ENCODE results near the gene MGLL.

Gene MGLL

GRCh38 chr3:127647166-127647844, 175.0 kb downstream of the MGLL start:
- Histone ChIP-seq H3K27me3 (ENCODE audit: insufficient read depth, low read length) (no peaks in the 10 kb centered on the region), H2AFZ (ENCODE audit: low read length) (no peak overlapping the region), H3K4me3 (ENCODE audit: low read depth, low read length, poor library complexity, severe bottlenecking) (no peak overlapping the region), H3K9ac (ENCODE audit: low read length) (no peak overlapping the region), H3K9me2 (ENCODE audit: low read depth, low read length) (no peaks in the 10 kb centered on the region), H4K20me1 (ENCODE audit: insufficient read depth, low read length) (no peaks in the 10 kb centered on the region), H3F3A (ENCODE audit: insufficient read depth, low read length) (no peaks in the 10 kb centered on the region), H3K4me1 (ENCODE audit: insufficient read depth, low read length, severe bottlenecking) (no peaks in the 10 kb centered on the region), H3K36me3 (ENCODE audit: insufficient read depth, low read length) (peaks cover 9% of the 10 kb centered on the region), H3K79me2 (ENCODE audit: insufficient read depth, low read length) (no peaks in the 10 kb centered on the region), H3K9me3 (ENCODE audit: low read length) (no peaks in the 10 kb centered on the region), H3K4me2 (ENCODE audit: low read length) (no peak overlapping the region), H3K27ac (ENCODE audit: low read depth, low read length, poor library complexity, severe bottlenecking) (no peak overlapping the region)
- TF ChIP-seq, protein P1, sequence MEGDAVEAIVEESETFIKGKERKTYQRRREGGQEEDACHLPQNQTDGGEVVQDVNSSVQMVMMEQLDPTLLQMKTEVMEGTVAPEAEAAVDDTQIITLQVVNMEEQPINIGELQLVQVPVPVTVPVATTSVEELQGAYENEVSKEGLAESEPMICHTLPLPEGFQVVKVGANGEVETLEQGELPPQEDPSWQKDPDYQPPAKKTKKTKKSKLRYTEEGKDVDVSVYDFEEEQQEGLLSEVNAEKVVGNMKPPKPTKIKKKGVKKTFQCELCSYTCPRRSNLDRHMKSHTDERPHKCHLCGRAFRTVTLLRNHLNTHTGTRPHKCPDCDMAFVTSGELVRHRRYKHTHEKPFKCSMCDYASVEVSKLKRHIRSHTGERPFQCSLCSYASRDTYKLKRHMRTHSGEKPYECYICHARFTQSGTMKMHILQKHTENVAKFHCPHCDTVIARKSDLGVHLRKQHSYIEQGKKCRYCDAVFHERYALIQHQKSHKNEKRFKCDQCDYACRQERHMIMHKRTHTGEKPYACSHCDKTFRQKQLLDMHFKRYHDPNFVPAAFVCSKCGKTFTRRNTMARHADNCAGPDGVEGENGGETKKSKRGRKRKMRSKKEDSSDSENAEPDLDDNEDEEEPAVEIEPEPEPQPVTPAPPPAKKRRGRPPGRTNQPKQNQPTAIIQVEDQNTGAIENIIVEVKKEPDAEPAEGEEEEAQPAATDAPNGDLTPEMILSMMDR (IDR thresholded peaks at IDR 0.05; ENCODE audit: low read length), result no peak
- no peak for TF ChIP-seq EZH2 (IDR thresholded peaks at IDR 0.05; ENCODE audit: borderline replicate concordance, low read length)

DNA sequence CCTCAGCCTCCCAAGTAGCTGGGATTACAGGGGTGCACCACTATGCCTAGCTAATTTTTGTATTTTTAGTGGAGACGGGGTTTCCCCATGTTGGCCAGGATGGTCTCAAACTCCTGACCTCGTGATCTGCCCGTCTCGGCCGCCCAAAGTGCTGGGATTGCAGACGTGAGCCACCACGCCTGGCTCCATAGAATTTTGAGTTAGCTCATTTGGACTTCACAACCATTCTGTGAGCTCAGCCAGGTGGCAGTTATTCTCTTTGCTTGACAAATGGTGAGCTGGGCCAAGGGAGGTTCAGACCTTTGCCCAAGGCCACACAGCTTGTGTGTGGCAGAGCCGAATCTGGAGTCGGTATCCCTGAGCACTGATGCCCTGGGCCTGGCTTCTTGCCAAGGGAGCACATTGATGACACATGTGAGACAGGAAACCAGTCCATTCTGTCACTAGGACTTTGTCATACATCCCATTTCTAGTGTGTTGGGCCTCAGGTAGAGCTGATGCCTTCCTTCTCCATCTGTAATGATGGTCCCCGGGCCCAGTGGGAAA, 175.7 kb downstream of the MGLL start:
- Histone ChIP-seq H3K9me2 (ENCODE audit: low read depth, low read length) (no peaks in the 10 kb centered on the region), H3K79me2 (ENCODE audit: insufficient read depth, low read length) (no peaks in the 10 kb centered on the region), H3K27me3 (ENCODE audit: insufficient read depth, low read length) (no peaks in the 10 kb centered on the region), H3K36me3 (ENCODE audit: insufficient read depth, low read length) (peaks cover 9% of the 10 kb centered on the region), H3K27ac (ENCODE audit: low read depth, low read length, poor library complexity, severe bottlenecking) (no peak overlapping the region), H3K9me3 (ENCODE audit: low read length) (no peaks in the 10 kb centered on the region), H3K4me3 (ENCODE audit: low read depth, low read length, poor library complexity, severe bottlenecking) (no peak overlapping the region), H3K9ac (ENCODE audit: low read length) (no peak overlapping the region), H4K20me1 (ENCODE audit: insufficient read depth, low read length) (no peaks in the 10 kb centered on the region), H2AFZ (ENCODE audit: low read length) (no peak overlapping the region), H3K4me2 (ENCODE audit: low read length) (no peak overlapping the region), H3F3A (ENCODE audit: insufficient read depth, low read length) (no peaks in the 10 kb centered on the region), H3K4me1 (ENCODE audit: insufficient read depth, low read length, severe bottlenecking) (no peaks in the 10 kb centered on the region)
- TF ChIP-seq, protein P1 (IDR thresholded peaks at IDR 0.05; ENCODE audit: low read length), result no peak
- TF ChIP-seq EZH2 (IDR thresholded peaks at IDR 0.05; ENCODE audit: borderline replicate concordance, low read length), result no peak

GRCh38 chr3:127645371-127646015, 176.8 kb downstream of the MGLL start:
- no peaks in the 10 kb centered on the region for H3K9me3 ChIP-seq (ENCODE audit: low read length)
- H4K20me1 ChIP-seq (ENCODE audit: insufficient read depth, low read length), result no peaks in the 10 kb centered on the region
- H3K27ac ChIP-seq (ENCODE audit: low read depth, low read length, poor library complexity, severe bottlenecking), result no peak overlapping the region
- no peaks in the 10 kb centered on the region for H3K79me2 ChIP-seq (ENCODE audit: insufficient read depth, low read length)
- no peak for TF ChIP-seq EZH2 (IDR thresholded peaks at IDR 0.05; ENCODE audit: borderline replicate concordance, low read length)
- TF ChIP-seq, protein P1 (IDR thresholded peaks at IDR 0.05; ENCODE audit: low read length), result no peak
- no peaks in the 10 kb centered on the region for H3F3A ChIP-seq (ENCODE audit: insufficient read depth, low read length)
- no peak overlapping the region for H3K4me3 ChIP-seq (ENCODE audit: low read depth, low read length, poor library complexity, severe bottlenecking)
- no peaks in the 10 kb centered on the region for H3K4me1 ChIP-seq (ENCODE audit: insufficient read depth, low read length, severe bottlenecking)
- peaks cover 9% of the 10 kb centered on the region for H3K36me3 ChIP-seq (ENCODE audit: insufficient read depth, low read length)
- no peaks in the 10 kb centered on the region for H3K27me3 ChIP-seq (ENCODE audit: insufficient read depth, low read length)
- no peak overlapping the region for H3K9ac ChIP-seq (ENCODE audit: low read length)
- no peaks in the 10 kb centered on the region for H3K9me2 ChIP-seq (ENCODE audit: low read depth, low read length)
- H3K4me2 ChIP-seq (ENCODE audit: low read length), result no peak overlapping the region
- H2AFZ ChIP-seq (ENCODE audit: low read length), result no peak overlapping the region

Data from OCI-LY1 (cell line).